Ishikawa (cell line): ENCODE results near the gene SHMT2.

Experiments
- CEBPB ChIP-seq: IDR thresholded peaks from 2 replicates; pipeline ENCODE4 v1.6.1; 2012
- EGR1 ChIP-seq: IDR thresholded peaks from 2 replicates; pipeline ENCODE4 v1.6.1; 2012
- EP300 ChIP-seq: IDR thresholded peaks from 2 replicates; pipeline ENCODE4 v1.6.1; 2012; ENCODE audit warnings: borderline replicate concordance
- FOXM1 ChIP-seq: IDR thresholded peaks from 2 replicates; pipeline ENCODE4 v1.6.1; 2012; ENCODE audit warnings: low read depth, borderline replicate concordance
- MAX ChIP-seq: IDR thresholded peaks from 2 replicates; pipeline ENCODE4 v1.6.1; 2012
- RAD21 ChIP-seq: IDR thresholded peaks from 2 replicates; pipeline ENCODE4 v1.6.1; 2012; ENCODE audit warnings: low read depth
- REST ChIP-seq: IDR thresholded peaks from 2 replicates; pipeline ENCODE4 v1.6.1; 2012; ENCODE audit warnings: low read depth, mild to moderate bottlenecking
- TCF12 ChIP-seq: IDR thresholded peaks from 2 replicates; pipeline ENCODE4 v1.6.1; 2012; ENCODE audit warnings: low read depth
- TEAD4 ChIP-seq: IDR thresholded peaks from 2 replicates; pipeline ENCODE4 v1.6.1; 2012
- USF1 ChIP-seq: IDR thresholded peaks from 2 replicates; pipeline ENCODE4 v1.6.1; 2012
- YY1 ChIP-seq: IDR thresholded peaks from 2 replicates; pipeline ENCODE4 v1.6.1; 2012; ENCODE audit warnings: low read depth

- no peak for TF ChIP-seq CEBPB
- TF ChIP-seq EP300 = no peak
- TF ChIP-seq REST = no peak
- no peak for TF ChIP-seq RAD21
- no peak for TF ChIP-seq YY1
- no peak for TF ChIP-seq TEAD4
- no peak for TF ChIP-seq MAX
- TF ChIP-seq FOXM1 = no peak
- no peak for TF ChIP-seq TCF12
- TF ChIP-seq USF1 = no peak
- TF ChIP-seq EGR1 = no peak
Measured at GRCh38 chr12:57270966-57271470, 41.5 kb downstream of the SHMT2 start.
